ENCODE results near the gene CELF5.

Gene CELF5

DNA sequence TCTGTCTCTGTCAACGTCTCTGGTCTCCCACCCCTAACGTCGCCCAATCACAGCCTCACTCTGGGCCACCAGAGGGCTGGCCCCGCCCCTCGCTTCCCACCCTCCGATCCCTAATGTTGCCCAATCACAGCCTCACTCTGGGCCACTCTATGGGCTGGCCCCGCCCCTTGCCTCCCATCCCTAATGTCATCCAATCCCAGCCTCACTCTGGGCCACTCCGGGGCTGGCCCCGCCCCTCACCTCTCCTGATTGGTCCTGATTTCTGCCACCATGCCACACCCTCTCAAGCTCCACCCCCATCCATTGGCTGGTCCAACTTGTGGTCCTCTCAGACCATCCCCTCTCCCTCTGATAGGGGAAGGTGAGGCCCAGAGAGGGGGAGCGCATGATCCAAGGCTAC lies 24.9 kb downstream of the CELF5 start:
- TF ChIP-seq TCF12 (IDR thresholded peaks at IDR 0.05; ENCODE audit: low read depth) (no peak), TAF1 (IDR thresholded peaks at IDR 0.05; ENCODE audit: low read depth) (no peak), TEAD4 (IDR thresholded peaks at IDR 0.05) (no peak)

DNA sequence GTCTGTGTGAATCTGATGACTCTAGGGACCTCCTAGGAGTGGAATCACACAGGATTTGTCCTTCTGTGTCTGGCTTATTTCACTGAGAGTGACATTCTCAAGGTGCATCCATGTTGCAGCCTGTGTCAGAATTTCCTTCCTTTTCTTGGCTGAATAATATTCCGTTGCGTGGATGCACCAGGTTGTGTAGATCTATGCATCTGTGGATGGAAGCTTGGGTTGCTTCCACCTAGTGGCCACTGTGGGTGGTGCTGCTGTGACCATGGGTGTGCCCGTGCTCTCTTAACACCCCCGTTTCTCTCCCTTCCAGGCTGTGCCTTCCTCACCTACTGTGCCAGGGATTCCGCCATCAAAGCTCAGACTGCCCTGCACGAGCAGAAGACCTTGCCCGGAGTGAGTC lies 26.2 kb downstream of the CELF5 start:
- TF ChIP-seq YY1 (IDR thresholded peaks at IDR 0.05; ENCODE audit: low read depth): no peak
- TF ChIP-seq RAD21 (IDR thresholded peaks at IDR 0.05; ENCODE audit: low read depth): peak; percentile 40; the same call in 1 of the 2 replicates

DNA sequence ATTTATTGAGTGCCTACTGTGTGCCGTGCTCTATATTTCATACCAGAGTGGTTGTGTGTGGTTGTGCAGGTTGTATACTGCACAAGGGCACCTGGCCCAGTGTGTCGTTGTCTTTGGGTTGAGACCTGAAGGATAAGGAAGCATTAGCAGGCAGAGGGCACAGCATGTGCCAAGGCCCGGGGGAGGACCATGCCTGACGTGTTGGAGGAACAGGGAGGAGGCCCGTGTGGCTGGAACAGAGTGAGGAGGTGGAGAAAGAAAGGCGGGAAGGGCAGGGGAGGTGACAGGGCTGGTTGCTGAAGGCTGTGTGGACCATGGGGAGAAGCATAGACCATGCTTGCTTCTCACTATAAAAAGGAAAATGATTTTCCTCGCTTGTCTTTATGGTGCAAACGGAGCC lies 26.8 kb downstream of the CELF5 start:
- no peak for TF ChIP-seq ZBTB7A (IDR thresholded peaks at IDR 0.05; ENCODE audit: low read depth)
- no peak for TF ChIP-seq RAD21 (IDR thresholded peaks at IDR 0.05; ENCODE audit: low read depth)
- TF ChIP-seq CEBPB (IDR thresholded peaks at IDR 0.05): no peak
- TF ChIP-seq, protein P1, sequence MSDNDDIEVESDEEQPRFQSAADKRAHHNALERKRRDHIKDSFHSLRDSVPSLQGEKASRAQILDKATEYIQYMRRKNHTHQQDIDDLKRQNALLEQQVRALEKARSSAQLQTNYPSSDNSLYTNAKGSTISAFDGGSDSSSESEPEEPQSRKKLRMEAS (IDR thresholded peaks at IDR 0.05): no peak
- TF ChIP-seq EGR1 (IDR thresholded peaks at IDR 0.05): no peak
- TF ChIP-seq FOXM1 (IDR thresholded peaks at IDR 0.05; ENCODE audit: borderline replicate concordance, low read depth): no peak
- TF ChIP-seq TAF1 (IDR thresholded peaks at IDR 0.05; ENCODE audit: low read depth): no peak
- TF ChIP-seq, protein P2, sequence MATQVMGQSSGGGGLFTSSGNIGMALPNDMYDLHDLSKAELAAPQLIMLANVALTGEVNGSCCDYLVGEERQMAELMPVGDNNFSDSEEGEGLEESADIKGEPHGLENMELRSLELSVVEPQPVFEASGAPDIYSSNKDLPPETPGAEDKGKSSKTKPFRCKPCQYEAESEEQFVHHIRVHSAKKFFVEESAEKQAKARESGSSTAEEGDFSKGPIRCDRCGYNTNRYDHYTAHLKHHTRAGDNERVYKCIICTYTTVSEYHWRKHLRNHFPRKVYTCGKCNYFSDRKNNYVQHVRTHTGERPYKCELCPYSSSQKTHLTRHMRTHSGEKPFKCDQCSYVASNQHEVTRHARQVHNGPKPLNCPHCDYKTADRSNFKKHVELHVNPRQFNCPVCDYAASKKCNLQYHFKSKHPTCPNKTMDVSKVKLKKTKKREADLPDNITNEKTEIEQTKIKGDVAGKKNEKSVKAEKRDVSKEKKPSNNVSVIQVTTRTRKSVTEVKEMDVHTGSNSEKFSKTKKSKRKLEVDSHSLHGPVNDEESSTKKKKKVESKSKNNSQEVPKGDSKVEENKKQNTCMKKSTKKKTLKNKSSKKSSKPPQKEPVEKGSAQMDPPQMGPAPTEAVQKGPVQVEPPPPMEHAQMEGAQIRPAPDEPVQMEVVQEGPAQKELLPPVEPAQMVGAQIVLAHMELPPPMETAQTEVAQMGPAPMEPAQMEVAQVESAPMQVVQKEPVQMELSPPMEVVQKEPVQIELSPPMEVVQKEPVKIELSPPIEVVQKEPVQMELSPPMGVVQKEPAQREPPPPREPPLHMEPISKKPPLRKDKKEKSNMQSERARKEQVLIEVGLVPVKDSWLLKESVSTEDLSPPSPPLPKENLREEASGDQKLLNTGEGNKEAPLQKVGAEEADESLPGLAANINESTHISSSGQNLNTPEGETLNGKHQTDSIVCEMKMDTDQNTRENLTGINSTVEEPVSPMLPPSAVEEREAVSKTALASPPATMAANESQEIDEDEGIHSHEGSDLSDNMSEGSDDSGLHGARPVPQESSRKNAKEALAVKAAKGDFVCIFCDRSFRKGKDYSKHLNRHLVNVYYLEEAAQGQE (IDR thresholded peaks at IDR 0.05; ENCODE audit: low read depth): no peak
- TF ChIP-seq, protein P3, sequence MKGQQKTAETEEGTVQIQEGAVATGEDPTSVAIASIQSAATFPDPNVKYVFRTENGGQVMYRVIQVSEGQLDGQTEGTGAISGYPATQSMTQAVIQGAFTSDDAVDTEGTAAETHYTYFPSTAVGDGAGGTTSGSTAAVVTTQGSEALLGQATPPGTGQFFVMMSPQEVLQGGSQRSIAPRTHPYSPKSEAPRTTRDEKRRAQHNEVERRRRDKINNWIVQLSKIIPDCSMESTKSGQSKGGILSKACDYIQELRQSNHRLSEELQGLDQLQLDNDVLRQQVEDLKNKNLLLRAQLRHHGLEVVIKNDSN (IDR thresholded peaks at IDR 0.05): no peak
- TF ChIP-seq TCF12 (IDR thresholded peaks at IDR 0.05; ENCODE audit: low read depth): no peak
- no peak for TF ChIP-seq YY1 (IDR thresholded peaks at IDR 0.05; ENCODE audit: low read depth)
- no peak for TF ChIP-seq CREB1 (IDR thresholded peaks at IDR 0.05; ENCODE audit: low read depth)
- no peak for TF ChIP-seq NFIC (IDR thresholded peaks at IDR 0.05)
- no peak for TF ChIP-seq EP300 (IDR thresholded peaks at IDR 0.05; ENCODE audit: borderline replicate concordance)
- TF ChIP-seq TEAD4 (IDR thresholded peaks at IDR 0.05): no peak

DNA sequence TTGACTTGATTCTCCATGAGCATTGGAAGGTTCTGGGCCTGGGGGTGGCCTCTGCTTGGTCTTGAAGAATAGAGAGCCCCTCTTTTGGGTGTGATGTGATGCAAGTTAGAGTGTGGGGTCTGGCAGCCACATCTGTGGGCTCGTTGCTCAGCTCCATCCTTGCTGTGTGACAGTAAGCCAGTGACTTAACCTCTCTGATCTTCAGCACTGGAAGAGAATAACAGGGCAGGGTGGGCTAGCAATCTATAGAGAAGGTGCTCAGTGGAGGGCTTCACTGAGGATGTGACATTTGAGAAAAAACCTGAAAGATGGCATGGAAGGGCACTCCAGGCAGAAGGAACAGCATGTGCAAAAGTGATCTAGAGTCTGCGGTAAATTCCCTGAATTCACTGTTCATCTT lies 28.2 kb downstream of the CELF5 start:
- no peak for TF ChIP-seq ZBTB7A (IDR thresholded peaks at IDR 0.05; ENCODE audit: low read depth)
- TF ChIP-seq CREB1 (IDR thresholded peaks at IDR 0.05; ENCODE audit: low read depth): no peak
- TF ChIP-seq EGR1 (IDR thresholded peaks at IDR 0.05): no peak
- TF ChIP-seq FOXM1 (IDR thresholded peaks at IDR 0.05; ENCODE audit: borderline replicate concordance, low read depth): no peak
- TF ChIP-seq, protein P2 (IDR thresholded peaks at IDR 0.05; ENCODE audit: low read depth): no peak
- no peak for TF ChIP-seq RAD21 (IDR thresholded peaks at IDR 0.05; ENCODE audit: low read depth)
- TF ChIP-seq EP300 (IDR thresholded peaks at IDR 0.05; ENCODE audit: borderline replicate concordance): no peak
- TF ChIP-seq NFIC (IDR thresholded peaks at IDR 0.05): no peak
- TF ChIP-seq TAF1 (IDR thresholded peaks at IDR 0.05; ENCODE audit: low read depth): no peak
- no peak for TF ChIP-seq TEAD4 (IDR thresholded peaks at IDR 0.05)
- TF ChIP-seq, protein P3 (IDR thresholded peaks at IDR 0.05): no peak
- no peak for TF ChIP-seq YY1 (IDR thresholded peaks at IDR 0.05; ENCODE audit: low read depth)
- TF ChIP-seq, protein P1 (IDR thresholded peaks at IDR 0.05): no peak
- TF ChIP-seq CEBPB (IDR thresholded peaks at IDR 0.05): no peak
- TF ChIP-seq TCF12 (IDR thresholded peaks at IDR 0.05; ENCODE audit: low read depth): no peak

DNA sequence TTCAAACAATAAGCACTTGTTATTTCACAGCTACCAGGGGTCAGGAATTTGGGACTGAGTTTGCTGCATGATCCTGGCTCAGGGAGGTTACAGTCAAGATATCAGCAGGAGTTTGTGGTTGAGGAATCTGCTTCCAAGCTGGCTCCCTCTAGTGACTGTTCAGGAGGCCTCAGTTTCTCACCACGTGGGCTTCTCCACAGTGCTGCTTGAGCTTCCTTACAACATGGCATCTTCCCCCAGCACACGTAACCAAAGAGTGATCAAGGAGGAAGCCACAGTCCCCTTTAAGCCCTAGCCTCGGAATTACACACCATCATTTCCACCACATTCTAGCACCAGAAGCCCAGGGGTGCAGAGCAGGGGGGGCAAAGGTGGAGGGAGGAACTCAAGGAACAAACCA lies 28.8 kb downstream of the CELF5 start:
- TF ChIP-seq, protein P1 (IDR thresholded peaks at IDR 0.05): 0 out of 2 replicates have a peak, but pooled peaks have one; percentile 19
- TF ChIP-seq YY1 (IDR thresholded peaks at IDR 0.05; ENCODE audit: low read depth) (peak; percentile 68; the same call in 1 of the 2 replicates), FOXM1 (IDR thresholded peaks at IDR 0.05; ENCODE audit: borderline replicate concordance, low read depth) (no peak), CEBPB (IDR thresholded peaks at IDR 0.05) (no peak), EGR1 (IDR thresholded peaks at IDR 0.05) (no peak), ZBTB7A (IDR thresholded peaks at IDR 0.05; ENCODE audit: low read depth) (no peak), EP300 (IDR thresholded peaks at IDR 0.05; ENCODE audit: borderline replicate concordance) (no peak), CREB1 (IDR thresholded peaks at IDR 0.05; ENCODE audit: low read depth) (no peak), NFIC (IDR thresholded peaks at IDR 0.05) (no peak), RAD21 (IDR thresholded peaks at IDR 0.05; ENCODE audit: low read depth) (no peak), TEAD4 (IDR thresholded peaks at IDR 0.05) (no peak), TCF12 (IDR thresholded peaks at IDR 0.05; ENCODE audit: low read depth) (no peak), TAF1 (IDR thresholded peaks at IDR 0.05; ENCODE audit: low read depth) (no peak)
- TF ChIP-seq, protein P3 (IDR thresholded peaks at IDR 0.05): peak; percentile 54
- TF ChIP-seq, protein P2 (IDR thresholded peaks at IDR 0.05; ENCODE audit: low read depth): no peak

All from Ishikawa (cell line).